Measurements from ENCODE around the gene RBL1.

The RBL1 gene

GRCh38 chr20:37123441-37123840 is 27.6 kb upstream of the RBL1 start:
- Histone ChIP-seq H3K4me2 (ENCODE audit: low read length, poor library complexity, severe bottlenecking) (no peak overlapping the region), H3K27ac (ENCODE audit: low read length, poor library complexity, severe bottlenecking) (no peak overlapping the region), H2BK15ac (ENCODE audit: low read depth, poor library complexity, severe bottlenecking) (no peak overlapping the region), H2BK5ac (ENCODE audit: low read depth, low read length, poor library complexity, severe bottlenecking) (no peak overlapping the region), H3K9me3 (ENCODE audit: control insufficient read depth, low read length) (no peaks in the 10 kb centered on the region), H3K4me3 (ENCODE audit: insufficient read depth in 1 of 2, low read depth in 1 of 2, low read length in 2 of 2) (no peak overlapping the region), H4K8ac (ENCODE audit: low read length) (no peak overlapping the region), H2BK12ac (ENCODE audit: low read length in 2 of 2) (no peak overlapping the region), H3K18ac (ENCODE audit: low read depth in 1 of 2, low read length in 2 of 2) (no peak overlapping the region), H2AFZ (ENCODE audit: low read depth, low read length) (no peak overlapping the region), H3K23ac (ENCODE audit: low read length in 2 of 2) (no peak overlapping the region), H3K9ac (ENCODE audit: low read length) (no peak overlapping the region), H3K4me1 (ENCODE audit: control insufficient read depth, insufficient read depth, low read depth, low read length) (no peaks in the 10 kb centered on the region), H3K79me1 (replicated peaks; ENCODE audit: low read length, poor library complexity, severe bottlenecking) (no peaks in the 10 kb centered on the region), H4K91ac (ENCODE audit: low read length) (no peak overlapping the region), H3K27me3 (ENCODE audit: control insufficient read depth in 1 of 2, insufficient read depth in 1 of 2, low read length in 2 of 2) (no peaks in the 10 kb centered on the region), H3K36me3 (ENCODE audit: control insufficient read depth in 1 of 2, insufficient read depth in 2 of 2, low read depth in 1 of 2, low read length in 2 of 2) (no peaks in the 10 kb centered on the region), H3K14ac (ENCODE audit: low read length in 2 of 2) (no peak overlapping the region), H2BK120ac (ENCODE audit: low read depth, low read length) (no peak overlapping the region), H3K4ac (ENCODE audit: low read depth in 1 of 2, low read length in 2 of 2) (no peak overlapping the region), H2AK5ac (ENCODE audit: low read length, severe bottlenecking) (no peak overlapping the region)
- DNase-seq: peak; percentile 9
- 77% methylated on average over 3 of the region's 6 CpGs for WGBS

- Histone ChIP-seq H2BK15ac (ENCODE audit: low read depth, poor library complexity, severe bottlenecking) (no peak overlapping the region), H2AFZ (ENCODE audit: low read depth, low read length) (no peak overlapping the region), H3K9me3 (ENCODE audit: control insufficient read depth, low read length) (no peaks in the 10 kb centered on the region), H3K4me3 (ENCODE audit: insufficient read depth in 1 of 2, low read depth in 1 of 2, low read length in 2 of 2) (no peak overlapping the region), H3K4me1 (ENCODE audit: control insufficient read depth, insufficient read depth, low read depth, low read length) (no peaks in the 10 kb centered on the region), H3K14ac (ENCODE audit: low read length in 2 of 2) (no peak overlapping the region), H4K91ac (ENCODE audit: low read length) (no peak overlapping the region), H3K9ac (ENCODE audit: low read length) (no peak overlapping the region), H2AK5ac (ENCODE audit: low read length, severe bottlenecking) (no peak overlapping the region), H3K27me3 (ENCODE audit: control insufficient read depth in 1 of 2, insufficient read depth in 1 of 2, low read length in 2 of 2) (no peaks in the 10 kb centered on the region), H3K4me2 (ENCODE audit: low read length, poor library complexity, severe bottlenecking) (no peak overlapping the region), H3K4ac (ENCODE audit: low read depth in 1 of 2, low read length in 2 of 2) (no peak overlapping the region), H3K27ac (ENCODE audit: low read length, poor library complexity, severe bottlenecking) (no peak overlapping the region), H3K18ac (ENCODE audit: low read depth in 1 of 2, low read length in 2 of 2) (no peak overlapping the region), H2BK12ac (ENCODE audit: low read length in 2 of 2) (no peak overlapping the region), H2BK120ac (ENCODE audit: low read depth, low read length) (no peak overlapping the region), H2BK5ac (ENCODE audit: low read depth, low read length, poor library complexity, severe bottlenecking) (no peak overlapping the region), H3K23ac (ENCODE audit: low read length in 2 of 2) (no peak overlapping the region), H4K8ac (ENCODE audit: low read length) (no peak overlapping the region), H3K36me3 (ENCODE audit: control insufficient read depth in 1 of 2, insufficient read depth in 2 of 2, low read depth in 1 of 2, low read length in 2 of 2) (no peaks in the 10 kb centered on the region), H3K79me1 (replicated peaks; ENCODE audit: low read length, poor library complexity, severe bottlenecking) (no peaks in the 10 kb centered on the region)
- DNase-seq: no peak
- 89% methylated on average over 4 of the region's 4 CpGs for WGBS
Observed at GRCh38 chr20:37120497-37120896, 24.7 kb upstream of the RBL1 start.

- no peak overlapping the region for H3K14ac ChIP-seq (ENCODE audit: low read length in 2 of 2)
- H2BK5ac ChIP-seq (ENCODE audit: low read depth, low read length, poor library complexity, severe bottlenecking): no peak overlapping the region
- DNase-seq: no peak
- no peak overlapping the region for H2BK120ac ChIP-seq (ENCODE audit: low read depth, low read length)
- no peak overlapping the region for H2BK12ac ChIP-seq (ENCODE audit: low read length in 2 of 2)
- H2AFZ ChIP-seq (ENCODE audit: low read depth, low read length): no peak overlapping the region
- H4K91ac ChIP-seq (ENCODE audit: low read length): no peak overlapping the region
- no peak overlapping the region for H3K4me2 ChIP-seq (ENCODE audit: low read length, poor library complexity, severe bottlenecking)
- no peaks in the 10 kb centered on the region for H3K4me1 ChIP-seq (ENCODE audit: control insufficient read depth, insufficient read depth, low read depth, low read length)
- H3K27ac ChIP-seq (ENCODE audit: low read length, poor library complexity, severe bottlenecking): no peak overlapping the region
- H3K36me3 ChIP-seq (ENCODE audit: control insufficient read depth in 1 of 2, insufficient read depth in 2 of 2, low read depth in 1 of 2, low read length in 2 of 2): no peaks in the 10 kb centered on the region
- no peak overlapping the region for H3K9ac ChIP-seq (ENCODE audit: low read length)
- 87% methylated on average over 7 of the region's 7 CpGs for WGBS
- H2BK15ac ChIP-seq (ENCODE audit: low read depth, poor library complexity, severe bottlenecking): no peak overlapping the region
- H3K18ac ChIP-seq (ENCODE audit: low read depth in 1 of 2, low read length in 2 of 2): no peak overlapping the region
- no peak overlapping the region for H2AK5ac ChIP-seq (ENCODE audit: low read length, severe bottlenecking)
- H3K9me3 ChIP-seq (ENCODE audit: control insufficient read depth, low read length): no peaks in the 10 kb centered on the region
- no peak overlapping the region for H3K4ac ChIP-seq (ENCODE audit: low read depth in 1 of 2, low read length in 2 of 2)
- H3K23ac ChIP-seq (ENCODE audit: low read length in 2 of 2): no peak overlapping the region
- no peak overlapping the region for H4K8ac ChIP-seq (ENCODE audit: low read length)
- H3K79me1 ChIP-seq (replicated peaks; ENCODE audit: low read length, poor library complexity, severe bottlenecking): no peaks in the 10 kb centered on the region
- no peaks in the 10 kb centered on the region for H3K27me3 ChIP-seq (ENCODE audit: control insufficient read depth in 1 of 2, insufficient read depth in 1 of 2, low read length in 2 of 2)
- no peak overlapping the region for H3K4me3 ChIP-seq (ENCODE audit: insufficient read depth in 1 of 2, low read depth in 1 of 2, low read length in 2 of 2)
Observed at GRCh38 chr20:37119356-37120036, 23.7 kb upstream of the RBL1 start.

GRCh38 chr20:37114012-37114411 is 18.2 kb upstream of the RBL1 start:
- Histone ChIP-seq H3K23ac (ENCODE audit: low read length in 2 of 2) (no peak overlapping the region), H2BK12ac (ENCODE audit: low read length in 2 of 2) (no peak overlapping the region), H3K4me1 (ENCODE audit: control insufficient read depth, insufficient read depth, low read depth, low read length) (no peaks in the 10 kb centered on the region), H2BK120ac (ENCODE audit: low read depth, low read length) (no peak overlapping the region), H3K4me2 (ENCODE audit: low read length, poor library complexity, severe bottlenecking) (no peak overlapping the region), H4K8ac (ENCODE audit: low read length) (no peak overlapping the region), H3K4ac (ENCODE audit: low read depth in 1 of 2, low read length in 2 of 2) (no peak overlapping the region), H2AFZ (ENCODE audit: low read depth, low read length) (no peak overlapping the region), H3K27me3 (ENCODE audit: control insufficient read depth in 1 of 2, insufficient read depth in 1 of 2, low read length in 2 of 2) (no peaks in the 10 kb centered on the region), H2AK5ac (ENCODE audit: low read length, severe bottlenecking) (no peak overlapping the region), H3K18ac (ENCODE audit: low read depth in 1 of 2, low read length in 2 of 2) (no peak overlapping the region), H2BK5ac (ENCODE audit: low read depth, low read length, poor library complexity, severe bottlenecking) (no peak overlapping the region), H3K9me3 (ENCODE audit: control insufficient read depth, low read length) (no peaks in the 10 kb centered on the region), H3K79me1 (replicated peaks; ENCODE audit: low read length, poor library complexity, severe bottlenecking) (no peaks in the 10 kb centered on the region), H3K9ac (ENCODE audit: low read length) (no peak overlapping the region), H3K14ac (ENCODE audit: low read length in 2 of 2) (no peak overlapping the region), H2BK15ac (ENCODE audit: low read depth, poor library complexity, severe bottlenecking) (no peak overlapping the region), H4K91ac (ENCODE audit: low read length) (no peak overlapping the region), H3K36me3 (ENCODE audit: control insufficient read depth in 1 of 2, insufficient read depth in 2 of 2, low read depth in 1 of 2, low read length in 2 of 2) (no peaks in the 10 kb centered on the region), H3K4me3 (ENCODE audit: insufficient read depth in 1 of 2, low read depth in 1 of 2, low read length in 2 of 2) (no peak overlapping the region), H3K27ac (ENCODE audit: low read length, poor library complexity, severe bottlenecking) (no peak overlapping the region)
- WGBS: 97% methylated on average over 8 of the region's 8 CpGs
- no peak for DNase-seq

Data from mesenchymal stem cell (in vitro differentiated cells and primary cell).